ENCODE results near the gene ARHGAP26.

ARHGAP26 gene

DNA sequence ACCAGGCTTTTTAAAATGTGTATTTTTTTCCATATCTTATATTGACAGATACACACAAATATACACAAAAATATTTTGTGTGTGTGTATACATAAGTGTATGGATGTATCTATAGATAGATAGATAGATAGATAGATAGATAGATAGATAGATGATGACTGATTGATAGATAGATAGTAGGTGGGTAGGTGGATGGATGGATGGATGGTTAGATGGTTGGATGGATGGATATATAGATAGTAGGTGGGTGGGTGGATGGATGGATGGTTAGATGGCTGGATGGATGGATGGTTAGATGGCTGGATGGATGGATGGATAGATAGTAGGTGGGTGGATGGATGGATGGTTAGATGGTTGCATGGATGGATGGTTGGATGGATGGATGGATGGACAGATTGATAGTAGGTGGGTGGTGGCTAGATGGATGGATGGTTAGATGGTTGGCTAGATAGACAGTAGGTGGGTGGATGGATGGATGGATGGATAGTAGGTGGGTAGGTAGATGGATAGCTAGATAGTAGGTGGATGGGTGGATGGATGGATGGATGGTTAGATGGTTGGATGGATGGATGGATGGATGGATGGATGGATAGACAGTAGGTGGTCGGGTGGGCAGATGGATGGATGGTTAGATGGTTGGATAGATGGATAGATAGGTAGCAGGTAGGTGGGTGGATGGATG, 477.1 kb downstream of the ARHGAP26 start:
- DNase-seq (ENCODE audit: low read depth) = no peak

DNA sequence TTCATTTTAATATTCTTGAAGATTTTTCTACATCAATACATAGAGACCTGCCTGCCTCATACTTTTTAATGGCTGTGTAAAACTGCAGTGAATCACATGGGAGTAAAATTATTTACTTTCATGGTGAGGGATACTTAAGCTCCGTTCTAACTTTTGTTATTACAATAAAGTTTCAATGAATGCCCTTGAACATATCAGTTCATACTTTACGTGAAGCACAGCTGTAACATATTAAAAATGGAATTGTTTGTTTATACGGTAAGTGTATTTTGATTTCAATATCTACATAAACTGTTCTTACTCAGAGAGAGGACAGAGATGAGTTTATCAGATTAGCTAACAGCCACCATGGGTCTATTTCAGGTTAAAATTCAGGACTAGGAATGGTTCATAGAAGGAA, 478.2 kb downstream of the ARHGAP26 start:
- DNase-seq (ENCODE audit: low read depth) = no peak

DNA sequence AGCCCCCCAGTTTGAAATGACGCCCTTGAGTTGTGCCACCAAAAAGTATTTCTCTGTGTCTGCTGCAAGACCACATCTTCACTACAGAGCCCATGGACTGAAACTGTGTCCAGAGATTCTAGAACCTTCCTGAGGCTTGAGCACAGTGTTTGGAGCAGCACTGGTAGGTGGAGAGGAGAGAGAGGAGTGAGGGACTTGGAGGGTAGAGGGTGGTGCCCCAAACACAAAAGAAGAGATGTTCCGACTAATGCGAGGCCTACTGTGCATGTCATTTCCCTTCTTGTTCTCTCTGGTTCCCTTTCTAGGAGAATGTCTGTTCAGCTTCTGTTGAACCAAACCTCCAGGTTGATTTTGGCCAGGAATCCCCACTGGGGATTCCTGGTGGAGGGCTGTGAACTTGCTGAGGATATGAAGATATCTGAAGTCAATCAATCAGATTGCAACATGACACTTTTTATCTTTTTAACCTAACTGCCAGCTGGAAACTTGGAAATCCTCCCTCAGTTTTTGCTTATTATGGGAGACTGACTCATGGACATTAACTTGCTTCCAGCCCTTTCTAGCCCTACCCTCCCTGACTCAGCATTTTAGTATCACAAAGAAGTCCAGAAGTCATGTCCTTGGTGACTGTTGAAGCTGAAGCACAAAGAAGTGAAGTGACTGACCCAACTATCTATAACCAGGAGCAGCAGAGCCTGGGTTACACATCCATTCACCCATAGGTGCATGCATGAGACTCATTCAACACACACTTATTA, 478.8 kb downstream of the ARHGAP26 start:
- no peak for DNase-seq (ENCODE audit: low read depth)

DNA sequence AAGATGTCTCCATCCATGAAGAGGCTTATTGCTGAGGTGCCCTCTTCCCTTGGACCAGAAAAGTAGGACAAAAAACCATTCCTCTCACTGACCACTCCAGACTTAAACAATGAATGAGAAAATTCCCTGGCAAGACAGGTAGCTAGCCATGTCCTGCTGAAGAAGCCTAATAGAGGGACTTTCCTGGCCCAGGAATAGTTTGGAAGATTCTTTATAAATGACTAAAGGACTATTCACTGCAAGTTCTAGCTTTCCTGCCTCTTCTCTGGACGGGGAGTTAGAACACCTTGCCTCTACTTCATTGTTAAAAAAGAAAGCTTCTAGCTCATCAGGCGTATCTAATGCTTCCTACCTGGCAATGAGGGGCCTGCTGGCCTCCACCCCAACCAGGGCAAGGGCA, 479.7 kb downstream of the ARHGAP26 start:
- DNase-seq (ENCODE audit: low read depth) = no peak

DNA sequence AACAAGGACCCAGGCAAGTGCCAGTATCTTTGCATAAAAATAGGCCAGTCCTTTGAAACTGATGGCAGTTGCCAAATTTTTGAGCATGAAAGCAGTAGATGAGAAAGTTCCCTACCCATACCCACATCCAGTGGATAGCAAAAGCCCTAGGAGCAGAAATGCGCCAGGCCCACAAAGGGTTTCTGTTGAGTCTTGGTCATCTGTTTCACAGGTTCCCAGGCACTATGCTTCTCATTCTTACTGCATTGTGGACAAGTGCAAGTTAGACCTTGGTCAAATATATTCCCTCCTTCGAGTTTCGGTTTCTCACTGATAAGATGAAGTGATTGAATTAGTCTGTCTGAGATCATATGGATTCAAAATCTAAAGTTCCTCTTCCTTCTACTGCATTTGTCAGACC, 481.0 kb downstream of the ARHGAP26 start:
- no peak for DNase-seq (ENCODE audit: low read depth)

DNA sequence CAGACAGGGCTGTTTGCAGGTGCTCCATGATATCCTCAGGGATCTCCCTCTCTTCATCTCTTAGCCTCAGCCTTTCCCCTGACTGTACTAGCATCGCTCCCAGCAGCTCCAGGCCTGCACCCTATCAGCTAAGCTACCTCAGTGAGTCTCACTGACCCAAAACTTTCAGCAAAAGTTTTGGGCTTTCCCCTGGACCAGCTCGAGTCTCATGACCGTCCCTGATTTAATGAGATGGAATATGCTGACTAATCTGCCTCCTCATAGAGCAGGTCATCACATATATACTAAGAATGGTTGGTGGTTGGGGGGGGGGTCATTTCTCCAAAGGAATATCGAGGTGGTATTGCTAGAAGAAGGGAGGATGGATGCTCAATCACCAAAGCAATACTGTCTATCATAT, 481.8 kb downstream of the ARHGAP26 start:
- no peak for DNase-seq (ENCODE audit: low read depth)

DNA sequence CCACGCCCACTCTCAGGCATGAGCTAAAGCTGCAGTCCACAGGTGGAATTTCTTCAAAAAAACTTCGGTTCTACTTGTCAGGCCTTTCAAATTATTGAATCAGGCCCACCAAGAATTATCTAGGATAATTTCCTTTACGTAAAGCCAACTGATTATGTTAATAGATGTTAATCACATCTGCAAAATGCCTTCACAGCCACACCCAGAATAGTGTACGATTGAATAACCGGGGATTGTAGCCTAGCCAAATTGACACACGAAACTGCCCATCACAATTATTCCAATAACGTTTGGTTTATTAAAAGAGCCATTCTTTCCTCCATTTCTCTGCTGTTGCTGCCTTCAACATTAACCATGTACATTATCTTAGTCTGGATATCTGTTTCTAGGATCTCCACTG, 484.6 kb downstream of the ARHGAP26 start:
- no peak for DNase-seq (ENCODE audit: low read depth)

DNA sequence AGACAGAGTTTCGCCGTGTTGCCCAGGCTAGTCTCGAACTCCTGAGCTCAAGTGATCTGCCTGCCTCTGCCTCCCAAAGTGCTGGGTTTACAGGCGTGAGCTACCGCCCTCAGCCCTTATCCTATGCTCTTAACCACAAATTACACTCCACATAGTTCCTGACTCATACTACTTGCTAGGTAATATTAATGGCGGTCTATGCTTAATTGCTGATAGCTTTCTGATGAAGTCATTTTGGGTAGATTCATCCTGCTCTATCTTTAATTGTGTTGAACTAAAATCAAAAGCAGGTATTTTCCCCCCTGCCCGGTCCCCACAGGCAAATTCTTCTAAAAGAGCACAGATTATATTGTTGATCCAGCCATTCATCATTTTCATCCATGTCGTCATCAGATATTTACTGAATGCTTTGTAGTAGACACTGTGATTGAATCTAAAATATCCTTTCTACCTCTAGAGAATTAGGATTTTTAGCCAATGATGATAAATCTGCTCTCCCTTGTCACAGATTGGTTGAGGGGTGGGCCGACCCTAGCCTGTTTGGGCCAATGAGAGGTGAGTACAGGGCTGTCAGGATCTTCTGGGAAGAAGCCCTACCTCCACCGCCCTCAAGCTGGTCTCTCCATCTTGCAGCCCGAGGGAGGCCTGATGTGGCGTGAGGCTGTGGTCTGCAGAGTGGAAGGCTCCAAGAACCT, 488.5 kb downstream of the ARHGAP26 start:
- DNase-seq (ENCODE audit: low read depth) = no peak

DNA sequence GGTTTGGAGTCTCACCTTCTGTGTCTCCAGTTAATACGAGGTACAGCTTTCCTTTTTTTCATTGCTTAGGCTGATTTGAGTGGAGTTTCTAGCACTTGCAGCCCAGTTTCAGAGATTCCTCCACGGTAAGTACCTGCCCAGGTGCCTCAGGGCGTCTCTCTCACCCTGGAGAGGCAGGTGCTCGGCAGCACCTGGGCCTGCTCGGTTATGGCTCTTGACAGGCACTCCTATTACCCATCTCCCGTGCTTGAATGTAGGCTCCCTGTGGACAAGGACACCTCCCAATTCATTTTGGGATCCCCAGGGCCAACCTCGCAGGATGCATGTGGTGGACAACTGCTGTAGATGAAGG, 489.1 kb downstream of the ARHGAP26 start:
- no peak for DNase-seq (ENCODE audit: low read depth)

DNA sequence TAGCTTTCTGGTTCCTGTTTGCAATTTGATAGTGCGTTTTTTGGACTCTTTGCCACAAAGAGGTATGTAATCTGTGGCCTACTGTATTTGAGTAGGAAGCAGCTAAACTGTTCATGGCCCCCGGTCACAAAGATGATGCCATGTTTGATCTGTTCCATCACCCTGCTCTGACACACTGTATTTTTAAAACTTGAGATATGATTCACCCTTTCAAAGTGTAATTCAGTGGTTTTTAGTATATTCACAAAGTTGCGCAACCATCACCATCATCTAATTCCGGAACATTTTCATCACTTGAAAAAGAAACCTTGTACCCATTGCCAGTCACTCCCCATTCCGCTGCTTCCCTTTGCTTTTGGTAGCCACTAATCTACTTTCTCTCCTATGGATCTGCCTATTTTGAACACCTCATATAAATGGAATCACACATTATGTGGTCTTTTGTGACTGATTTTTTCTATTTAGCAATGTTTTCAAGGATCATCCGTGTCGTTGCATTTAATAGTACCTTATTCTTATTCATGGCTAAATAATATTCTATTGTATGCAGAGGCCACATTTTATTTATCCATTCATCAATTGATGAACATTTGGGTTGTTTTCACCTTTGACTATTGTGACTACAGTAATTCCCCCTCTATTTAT, 491.7 kb downstream of the ARHGAP26 start:
- no peak for DNase-seq (ENCODE audit: low read depth)

DNA sequence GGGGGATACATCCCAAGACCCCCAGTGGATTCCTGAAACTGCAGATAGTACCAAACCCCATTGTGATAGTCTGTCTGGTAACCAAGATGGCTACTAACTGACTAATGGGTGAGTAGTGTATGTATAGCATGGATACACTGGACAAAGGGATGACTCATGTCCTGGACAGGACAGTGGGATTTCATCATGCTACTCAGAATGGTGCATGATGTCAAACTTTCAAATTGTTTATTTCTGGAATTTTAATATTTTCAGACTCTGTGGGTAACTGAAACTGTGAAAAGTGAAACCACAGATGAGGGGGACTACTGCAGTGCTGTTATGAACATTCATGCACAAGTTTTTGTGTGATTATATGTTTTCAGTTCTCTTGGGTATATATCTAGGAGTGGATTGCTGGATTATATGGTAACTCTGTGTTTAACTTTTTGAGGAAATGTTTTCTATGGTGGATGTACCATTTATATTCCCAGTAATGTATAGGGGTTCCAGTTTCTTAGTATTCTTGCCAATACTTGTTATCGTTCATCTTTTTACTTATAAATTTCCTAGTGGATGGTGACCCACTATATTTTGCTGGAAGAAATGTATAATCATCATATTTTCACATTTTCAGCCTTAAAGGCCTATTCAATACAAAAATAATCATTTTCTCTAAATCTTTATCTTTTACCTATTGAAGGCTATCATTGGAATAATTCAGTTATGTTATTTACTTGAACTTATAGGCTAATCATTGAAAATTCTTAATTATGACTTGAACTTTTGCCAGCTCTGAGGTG, 492.4 kb downstream of the ARHGAP26 start:
- DNase-seq (ENCODE audit: low read depth) = no peak

DNA sequence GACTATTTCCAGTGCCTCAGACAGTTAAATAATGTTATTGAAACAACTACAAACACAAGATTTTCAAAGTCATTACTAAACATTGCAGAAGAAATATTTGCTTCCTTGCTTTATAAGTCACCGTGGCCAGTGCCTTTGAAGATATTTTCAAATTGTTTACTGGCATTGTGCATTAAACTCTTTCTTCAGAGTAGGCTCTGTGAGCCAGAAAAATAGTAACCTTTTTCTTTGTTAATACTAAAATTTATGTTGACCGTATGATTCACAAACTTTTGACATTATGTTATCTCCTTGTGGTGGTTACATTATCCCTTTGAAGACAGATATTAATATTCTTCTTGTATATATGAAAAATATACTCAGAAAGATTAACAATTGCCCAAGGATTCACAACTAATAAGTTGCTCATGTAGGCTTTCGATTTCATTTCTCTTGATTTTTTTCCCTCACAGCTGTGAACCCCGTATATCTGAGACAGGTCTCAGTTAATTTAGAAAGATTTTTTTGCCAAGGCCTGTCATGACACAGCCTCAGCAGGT, 493.2 kb downstream of the ARHGAP26 start:
- DNase-seq (ENCODE audit: low read depth) = no peak

DNA sequence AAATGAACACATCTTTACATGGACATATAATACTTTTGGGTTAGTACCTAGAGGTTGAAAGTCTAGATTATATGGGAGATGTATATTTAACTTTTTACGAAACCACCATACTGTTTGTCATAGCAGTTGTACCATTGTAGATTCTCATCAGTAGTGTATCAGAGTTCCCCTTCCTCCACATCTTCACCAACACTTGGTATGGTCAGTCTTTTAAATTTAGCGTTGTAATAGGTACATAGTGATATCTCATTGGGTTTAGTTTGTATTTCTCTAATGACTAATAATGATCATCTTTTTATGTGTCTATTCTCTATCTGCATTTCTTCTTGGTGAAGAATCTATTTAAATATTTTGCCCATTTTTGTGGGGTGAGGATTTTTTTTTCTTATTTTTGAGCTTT, 495.8 kb downstream of the ARHGAP26 start:
- DNase-seq (ENCODE audit: low read depth) = no peak

DNA sequence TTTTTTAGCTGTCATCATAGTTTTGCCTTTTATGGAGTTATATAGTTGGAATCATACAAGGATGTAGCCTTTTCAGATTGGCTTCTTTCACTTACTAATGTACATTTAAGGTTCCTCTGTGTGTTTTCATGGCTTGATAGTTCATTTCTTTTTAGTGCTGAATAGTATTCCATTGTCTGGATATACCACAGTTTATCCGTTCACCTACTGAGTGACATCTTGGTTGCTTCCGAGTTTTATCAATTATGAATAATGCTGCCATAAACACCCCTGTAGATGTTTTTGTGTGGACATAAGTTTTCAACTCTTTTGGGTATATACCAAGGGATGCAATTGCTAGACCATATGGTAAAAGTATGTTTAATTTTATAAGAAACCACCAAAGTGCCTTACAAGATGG, 497.0 kb downstream of the ARHGAP26 start:
- DNase-seq (ENCODE audit: low read depth) = no peak

DNA sequence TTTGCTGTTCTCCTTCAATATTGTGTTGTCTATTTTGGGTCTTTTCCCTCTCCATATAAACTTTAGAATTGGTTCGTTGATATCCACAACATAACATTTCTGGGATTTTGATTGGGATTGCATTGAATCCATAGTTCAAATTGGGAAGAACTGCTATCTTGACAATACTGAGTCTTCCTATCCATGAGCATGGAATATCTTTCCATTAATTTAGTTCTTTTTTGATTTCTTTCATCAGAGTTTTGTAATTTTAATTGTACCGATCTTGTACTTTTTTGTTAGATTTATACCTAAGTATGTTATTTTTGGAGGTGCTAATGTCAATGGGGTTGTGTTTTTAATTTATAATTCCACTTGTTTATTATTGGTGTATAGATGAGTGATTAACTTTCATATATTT, 498.2 kb downstream of the ARHGAP26 start:
- DNase-seq (ENCODE audit: low read depth) = no peak

DNA sequence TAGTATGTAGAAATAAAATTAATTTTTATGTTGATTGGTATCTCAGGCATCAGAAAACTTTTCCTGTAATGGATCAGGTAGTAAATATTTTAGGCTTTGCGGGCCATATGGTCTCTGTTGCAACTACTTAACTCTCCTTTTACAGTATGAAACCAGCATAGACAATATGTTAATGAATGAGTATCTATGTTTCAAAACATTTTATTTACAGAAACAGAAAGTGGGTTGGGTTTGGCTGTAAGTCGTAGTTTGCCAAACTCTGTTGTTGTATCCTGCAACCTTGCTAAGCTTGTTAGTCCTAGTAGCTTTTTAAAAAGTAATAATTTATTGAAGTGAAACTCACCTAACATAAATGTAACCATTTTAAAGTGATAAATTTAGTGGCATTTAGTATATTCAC, 501.3 kb downstream of the ARHGAP26 start:
- DNase-seq (ENCODE audit: low read depth) = no peak

DNA sequence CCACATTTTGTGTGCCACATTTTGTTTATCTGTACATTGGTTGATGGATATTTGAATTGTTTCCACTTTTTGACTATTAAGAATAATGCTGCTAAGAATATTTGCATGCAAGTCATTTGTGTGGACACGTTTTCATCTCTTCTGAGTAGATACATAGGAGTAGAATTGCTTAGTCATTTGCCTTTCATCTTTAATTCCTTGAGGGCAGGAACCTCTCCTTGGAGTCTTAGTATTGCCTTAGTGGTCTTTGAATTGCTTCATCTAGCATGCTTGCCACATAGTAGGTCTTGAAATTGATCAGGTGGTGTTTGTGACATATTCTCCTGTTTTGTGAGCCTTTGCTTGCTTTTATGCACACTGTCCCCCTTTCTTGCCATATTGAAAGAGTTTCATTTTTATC, 504.8 kb downstream of the ARHGAP26 start:
- no peak for DNase-seq (ENCODE audit: low read depth)

DNA sequence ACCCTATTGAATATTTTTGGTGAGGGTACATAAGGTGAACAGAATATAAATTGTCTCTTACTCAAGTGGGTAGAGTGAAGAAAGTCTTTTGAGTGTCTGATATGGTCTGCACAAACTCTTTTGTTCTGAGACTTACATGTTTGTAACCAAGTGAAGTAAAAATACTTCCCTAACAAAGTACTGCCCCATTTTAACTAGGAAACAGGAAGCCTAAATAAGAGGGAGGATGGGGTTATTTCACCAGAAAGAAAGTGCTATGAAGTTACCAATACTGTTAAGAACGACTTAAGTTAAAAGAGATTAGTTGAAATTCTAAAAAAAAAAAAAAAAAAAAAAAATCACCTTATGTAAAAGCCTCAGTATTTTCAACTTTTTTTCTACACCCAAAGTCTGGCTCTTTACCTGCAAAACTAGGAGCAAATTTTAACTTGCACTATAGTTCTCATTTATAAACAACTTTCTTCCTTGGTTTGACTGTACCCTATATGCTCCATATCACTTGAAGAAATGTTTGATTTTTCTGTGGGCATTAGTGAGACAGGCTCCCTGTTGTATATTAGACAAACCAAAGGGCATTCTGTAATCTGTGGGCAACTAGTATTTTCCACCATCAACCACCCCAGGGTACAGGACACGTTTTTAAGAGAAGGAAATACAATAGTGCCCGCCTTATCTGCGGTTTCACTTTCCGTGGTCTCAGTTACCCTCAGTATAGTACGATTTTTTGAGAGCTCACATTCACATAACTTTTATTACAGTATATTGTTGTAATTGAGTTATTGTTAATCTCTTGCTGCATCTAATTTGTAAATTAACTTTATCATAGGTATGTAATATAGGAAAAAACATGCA, 505.6 kb downstream of the ARHGAP26 start:
- no peak for DNase-seq (ENCODE audit: low read depth)

DNA sequence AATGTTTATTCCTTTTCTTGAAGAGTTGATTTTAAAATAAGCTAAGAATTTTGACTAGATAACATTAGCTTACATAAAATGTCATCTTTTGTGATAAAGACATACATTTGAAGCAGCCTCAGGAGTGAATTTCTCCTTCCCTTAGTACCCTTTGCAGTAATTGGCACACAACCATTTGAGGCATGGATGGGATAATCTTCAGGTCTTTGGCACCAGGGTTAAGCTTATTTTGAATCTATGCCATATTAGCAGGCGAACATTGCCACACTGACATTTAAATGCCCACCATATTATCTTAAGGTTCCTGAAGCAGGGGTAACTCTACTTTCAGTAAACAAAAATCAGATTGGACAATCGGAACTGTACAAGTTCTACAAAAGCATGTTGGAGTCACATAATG, 507.4 kb downstream of the ARHGAP26 start:
- no peak for DNase-seq (ENCODE audit: low read depth)
